ENCODE results near the gene AKR7A2.

The AKR7A2 gene

GRCh38 chr1:19343617-19344350, 31.8 kb upstream of the AKR7A2 start:
- no peak for DNase-seq (ENCODE audit: low read depth, low spot score)

GRCh38 chr1:19342894-19343616, 31.1 kb upstream of the AKR7A2 start:
- no peak for DNase-seq (ENCODE audit: low read depth, low spot score)

- no peak for DNase-seq (ENCODE audit: low read depth, low spot score)
Observed at GRCh38 chr1:19342062-19342750, 30.3 kb upstream of the AKR7A2 start.

GRCh38 chr1:19341201-19342061, 29.5 kb upstream of the AKR7A2 start:
- DNase-seq (ENCODE audit: low read depth, low spot score): peak; percentile 59

GRCh38 chr1:19340387-19340937, 28.5 kb upstream of the AKR7A2 start:
- no peak for DNase-seq (ENCODE audit: low read depth, low spot score)

GRCh38 chr1:19339214-19339861, 27.4 kb upstream of the AKR7A2 start:
- DNase-seq (ENCODE audit: low read depth, low spot score): no peak

- DNase-seq (ENCODE audit: low read depth, low spot score): no peak
Observed at GRCh38 chr1:19338323-19338762, 26.4 kb upstream of the AKR7A2 start.

GRCh38 chr1:19337289-19337688, 25.3 kb upstream of the AKR7A2 start:
- DNase-seq (ENCODE audit: low read depth, low spot score): no peak

GRCh38 chr1:19336543-19336942, 24.6 kb upstream of the AKR7A2 start:
- DNase-seq (ENCODE audit: low read depth, low spot score): no peak

- no peak for DNase-seq (ENCODE audit: low read depth, low spot score)
Observed at GRCh38 chr1:19333587-19334354, 21.8 kb upstream of the AKR7A2 start.

- DNase-seq (ENCODE audit: low read depth, low spot score): no peak
Observed at GRCh38 chr1:19332832-19333231, 20.9 kb upstream of the AKR7A2 start.

GRCh38 chr1:19331262-19331878, 19.4 kb upstream of the AKR7A2 start:
- DNase-seq (ENCODE audit: low read depth, low spot score): no peak

GRCh38 chr1:19330449-19331135, 18.6 kb upstream of the AKR7A2 start:
- no peak for DNase-seq (ENCODE audit: low read depth, low spot score)

- DNase-seq (ENCODE audit: low read depth, low spot score): no peak
Observed at GRCh38 chr1:19329611-19330010, 17.7 kb upstream of the AKR7A2 start.

- DNase-seq (ENCODE audit: low read depth, low spot score): no peak
Observed at GRCh38 chr1:19329188-19329587, 17.2 kb upstream of the AKR7A2 start.

- no peak for DNase-seq (ENCODE audit: low read depth, low spot score)
Observed at GRCh38 chr1:19328486-19328885, 16.5 kb upstream of the AKR7A2 start.

GRCh38 chr1:19327736-19328135, 15.8 kb upstream of the AKR7A2 start:
- no peak for DNase-seq (ENCODE audit: low read depth, low spot score)

GRCh38 chr1:19327301-19327700, 15.4 kb upstream of the AKR7A2 start:
- DNase-seq (ENCODE audit: low read depth, low spot score): no peak

GRCh38 chr1:19326748-19327065, 14.8 kb upstream of the AKR7A2 start:
- DNase-seq (ENCODE audit: low read depth, low spot score): no peak
